VCaP (cell line): ENCODE results near the gene MED20.

Experiments
- H3K27ac ChIP-seq: fragments of 450-650 bp; 2 replicates; pipeline ENCODE4 v1.5.1; 2017
- CTCF ChIP-seq: fragments of 450-650 bp; conservative IDR thresholded peaks from 2 replicates; pipeline ENCODE4 v1.5.1; 2017; ENCODE audit warnings: mild to moderate bottlenecking, moderate library complexity

The MED20 gene

GRCh38 chr6:41917528-41917927, 3.4 kb downstream of the MED20 start:
- H3K27ac ChIP-seq: no peak overlapping the region
- TF ChIP-seq CTCF: no peak

GRCh38 chr6:41914869-41915530, 5.9 kb downstream of the MED20 start:
- no peak overlapping the region for H3K27ac ChIP-seq
- TF ChIP-seq CTCF: no peak

- no peak for TF ChIP-seq CTCF
- H3K27ac ChIP-seq: no peak overlapping the region
Observed at GRCh38 chr6:41914343-41914742, 6.6 kb downstream of the MED20 start.

GRCh38 chr6:41909727-41910126, 11.2 kb downstream of the MED20 start:
- H3K27ac ChIP-seq: no peak overlapping the region
- TF ChIP-seq CTCF: no peak

GRCh38 chr6:41901882-41902519, 18.9 kb downstream of the MED20 start:
- no peak for TF ChIP-seq CTCF
- H3K27ac ChIP-seq: no peak overlapping the region

- no peak for TF ChIP-seq CTCF
- no peak overlapping the region for H3K27ac ChIP-seq
Observed at GRCh38 chr6:41900861-41901260, 20.1 kb downstream of the MED20 start.

GRCh38 chr6:41896281-41896680, 24.7 kb downstream of the MED20 start:
- no peak for TF ChIP-seq CTCF
- H3K27ac ChIP-seq: peak overlapping the region; percentile 65
